HG03460 (cell line): Measurements from ENCODE around the gene MACROD2.
"Not testable (repeated sequence)": the region's sequence is repeated elsewhere in the genome, so short reads cannot be mapped to it uniquely, and the experiment has no call there.

Experiments
- ATAC-seq: cut with Tn5 transposase; IDR thresholded peaks from one replicate; pipeline ENCODE4 v1.9.1; 2021; ENCODE audit not compliant: unreplicated experiment

The MACROD2 gene

GRCh38 chr20:14963262-14963663 is 967.9 kb downstream of the MACROD2 start:
- no peak for ATAC-seq

GRCh38 chr20:14966203-14966602 is 970.9 kb downstream of the MACROD2 start:
- no peak for ATAC-seq

- no peak for ATAC-seq
Measured at GRCh38 chr20:14966808-14967207, 971.5 kb downstream of the MACROD2 start.

- ATAC-seq = no peak
Measured at GRCh38 chr20:14972256-14972655, 976.9 kb downstream of the MACROD2 start.

- no peak for ATAC-seq
Measured at GRCh38 chr20:14972690-14973089, 977.4 kb downstream of the MACROD2 start.

- ATAC-seq = no peak
Measured at GRCh38 chr20:14979453-14979986, 984.2 kb downstream of the MACROD2 start.

- ATAC-seq = not testable (repeated sequence)
Measured at GRCh38 chr20:14981486-14981885, 986.2 kb downstream of the MACROD2 start.

- ATAC-seq = not testable (repeated sequence)
Measured at GRCh38 chr20:14982324-14982723, 987.0 kb downstream of the MACROD2 start.

- no peak for ATAC-seq
Measured at GRCh38 chr20:14984305-14984704, 989.0 kb downstream of the MACROD2 start.

GRCh38 chr20:14984768-14985622 is 989.7 kb downstream of the MACROD2 start:
- no peak for ATAC-seq

- ATAC-seq = no peak
Measured at GRCh38 chr20:14986026-14986655, 990.8 kb downstream of the MACROD2 start.

GRCh38 chr20:14986656-14987055 is 991.3 kb downstream of the MACROD2 start:
- ATAC-seq = no peak

- no peak for ATAC-seq
Measured at GRCh38 chr20:14989535-14990290, 994.4 kb downstream of the MACROD2 start.

GRCh38 chr20:14991023-14991422 is 995.7 kb downstream of the MACROD2 start:
- no peak for ATAC-seq

- no peak for ATAC-seq
Measured at GRCh38 chr20:14992153-14992552, 996.8 kb downstream of the MACROD2 start.

- no peak for ATAC-seq
Measured at GRCh38 chr20:14992961-14993360, 997.6 kb downstream of the MACROD2 start.

- ATAC-seq = no peak
Measured at GRCh38 chr20:14996883-14997672, 1001.8 kb downstream of the MACROD2 start.

- ATAC-seq = no peak
Measured at GRCh38 chr20:14997791-14998190, 1002.5 kb downstream of the MACROD2 start.

- ATAC-seq = no peak
Measured at GRCh38 chr20:15005300-15005986, 1010.1 kb downstream of the MACROD2 start.

- no peak for ATAC-seq
Measured at GRCh38 chr20:15011631-15012030, 1016.3 kb downstream of the MACROD2 start.
